H9 (cell line): ENCODE data around the gene ADAMTSL2. TPM values are rescaled to one million over a fixed set of nuclear protein-coding genes. Genes with fewer than 3 reads are reported as not detected.

Experiments
- DNase-seq: peaks from one replicate; pipeline ENCODE4 v3.0.0-alpha.2; 2017
- H2AFZ ChIP-seq: one replicate; pipeline ENCODE4 v1.6.1; 2013; ENCODE audit warnings: mild to moderate bottlenecking, low read length, control low read depth, moderate library complexity
- H2AK5ac ChIP-seq: 2 replicates; pipeline ENCODE4 v1.6.1; 2013; ENCODE audit warnings: low read length, control low read depth, mixed read lengths; ENCODE audit not compliant: insufficient read length
- H2BK120ac ChIP-seq: one replicate; pipeline ENCODE4 v1.6.1; 2013; ENCODE audit warnings: low read depth, mild to moderate bottlenecking, low read length, control low read depth, inconsistent platforms; ENCODE audit not compliant: poor library complexity, severe bottlenecking
- H2BK12ac ChIP-seq: 2 replicates; pipeline ENCODE4 v1.6.1; 2013; ENCODE audit warnings: low read length, control low read depth, mixed read lengths, low read depth; ENCODE audit not compliant: insufficient read length
- H2BK15ac ChIP-seq: 2 replicates; pipeline ENCODE4 v1.6.1; 2013; ENCODE audit warnings: low read depth, low read length, control low read depth
- H2BK20ac ChIP-seq: one replicate; pipeline ENCODE4 v1.6.1; 2013; ENCODE audit warnings: low read depth, mild to moderate bottlenecking, low read length, control low read depth, inconsistent platforms; ENCODE audit not compliant: poor library complexity, severe bottlenecking
- H2BK5ac ChIP-seq: 2 replicates; pipeline ENCODE4 v1.6.1; 2013; ENCODE audit warnings: low read length, control low read depth, mixed read lengths; ENCODE audit not compliant: insufficient read length
- H3K14ac ChIP-seq: 2 replicates; pipeline ENCODE4 v1.6.1; 2013; ENCODE audit warnings: low read length, control low read depth; ENCODE audit not compliant: insufficient read depth
- H3K18ac ChIP-seq: 2 replicates; pipeline ENCODE4 v1.6.1; 2013; ENCODE audit warnings: low read depth, mild to moderate bottlenecking, mixed read lengths, low read length, control low read depth; ENCODE audit not compliant: insufficient read length
- H3K23ac ChIP-seq: 2 replicates; pipeline ENCODE4 v1.6.1; 2013; ENCODE audit warnings: low read length, control low read depth, mixed read lengths, low read depth; ENCODE audit not compliant: insufficient read length
- H3K23me2 ChIP-seq: 2 replicates; pipeline ENCODE4 v1.6.1; 2013; ENCODE audit warnings: low read depth, mild to moderate bottlenecking, mixed read lengths, low read length, control low read depth; ENCODE audit not compliant: insufficient read length, poor library complexity, severe bottlenecking
- H3K27ac ChIP-seq: 2 replicates; pipeline ENCODE4 v1.5.1; 2013; ENCODE audit warnings: low read length, control low read depth, mixed read lengths, low read depth; ENCODE audit not compliant: insufficient read length
- H3K27me3 ChIP-seq: 2 replicates; pipeline ENCODE4 v1.6.1; 2013; ENCODE audit warnings: low read length, control low read depth, inconsistent platforms; ENCODE audit not compliant: insufficient read depth
- H3K4ac ChIP-seq: 2 replicates; pipeline ENCODE4 v1.6.1; 2013; ENCODE audit warnings: low read depth, mild to moderate bottlenecking, control low read depth, inconsistent platforms, low read length, moderate library complexity
- H3K4me1 ChIP-seq: 2 replicates; pipeline ENCODE4 v1.6.1; 2013; ENCODE audit warnings: low read length, control low read depth, inconsistent platforms; ENCODE audit not compliant: insufficient read depth
- H3K4me2 ChIP-seq: 2 replicates; pipeline ENCODE4 v1.6.1; 2013; ENCODE audit warnings: low read length, control low read depth, mixed read lengths; ENCODE audit not compliant: insufficient read length, insufficient read depth
- H3K56ac ChIP-seq: 2 replicates; pipeline ENCODE4 v1.6.1; 2013; ENCODE audit warnings: low read depth, mild to moderate bottlenecking, mixed read lengths, low read length, control low read depth; ENCODE audit not compliant: insufficient read length
- H3K79me1 ChIP-seq: 2 replicates; pipeline ENCODE4 v1.6.1; 2013; ENCODE audit warnings: low read depth, mild to moderate bottlenecking, moderate library complexity, low read length, control low read depth, inconsistent platforms; ENCODE audit not compliant: insufficient read depth, poor library complexity, severe bottlenecking
- H3K79me2 ChIP-seq: 2 replicates; pipeline ENCODE4 v1.6.1; 2013; ENCODE audit warnings: low read length, control low read depth, inconsistent platforms; ENCODE audit not compliant: insufficient read depth
- H3K9ac ChIP-seq: 2 replicates; pipeline ENCODE4 v1.6.1; 2013; ENCODE audit warnings: low read length, control low read depth, mixed read lengths; ENCODE audit not compliant: insufficient read length; ENCODE audit errors: extremely low read depth
- H3K9me3 ChIP-seq: one replicate; pipeline ENCODE4 v1.6.1; 2013; ENCODE audit warnings: low read depth, low read length, inconsistent platforms; ENCODE audit not compliant: control insufficient read depth
- H3T11ph ChIP-seq: one replicate; pipeline ENCODE4 v1.6.1; 2013; ENCODE audit warnings: mild to moderate bottlenecking, low read length, control low read depth, inconsistent platforms
- H4K20me1 ChIP-seq: one replicate; pipeline ENCODE4 v1.6.1; 2013; ENCODE audit not compliant: control insufficient read depth, insufficient read length, insufficient read depth
- H4K5ac ChIP-seq: 2 replicates; pipeline ENCODE4 v1.6.1; 2013; ENCODE audit warnings: low read depth, mild to moderate bottlenecking, mixed read lengths, low read length, control low read depth; ENCODE audit not compliant: insufficient read length
- H4K8ac ChIP-seq: replicated peaks from 2 replicates; pipeline ENCODE4 v1.6.1; 2013; ENCODE audit warnings: low read length, control low read depth, mixed read lengths, low read depth; ENCODE audit not compliant: insufficient read length
- H4K91ac ChIP-seq: 2 replicates; pipeline ENCODE4 v1.6.1; 2013; ENCODE audit warnings: low read depth, mild to moderate bottlenecking, moderate library complexity, mixed read lengths, low read length, control low read depth; ENCODE audit not compliant: insufficient read length
- H3K27ac Mint-ChIP-seq, 3 experiments: 2 replicates in 2 of 3; 3 replicates in 1 of 3; pipeline ENCODE4 v1.8.0; 2020 to 2021; ENCODE audit warnings: mixed read lengths in 3 of 3, mild to moderate bottlenecking in 1 of 3, moderate library complexity in 1 of 3
- H3K27me3 Mint-ChIP-seq: 2 replicates; pipeline ENCODE4 v1.8.0; 2021; ENCODE audit warnings: low read depth, mild to moderate bottlenecking, moderate library complexity, mixed read lengths
- H3K36me3 Mint-ChIP-seq, 3 experiments: 2 replicates in 2 of 3; 3 replicates in 1 of 3; pipeline ENCODE4 v1.8.0; 2020 to 2021; ENCODE audit warnings: low read depth in 3 of 3, mixed read lengths in 3 of 3; ENCODE audit not compliant: insufficient read depth in 1 of 3
- H3K4me1 Mint-ChIP-seq, 2 experiments: 2 replicates each; pipeline ENCODE4 v1.8.0; 2020; ENCODE audit warnings: mixed read lengths in 2 of 2
- H3K4me3 Mint-ChIP-seq, 2 experiments: 2 replicates in 1 of 2; 3 replicates in 1 of 2; pipeline ENCODE4 v1.8.0; 2020 to 2021; ENCODE audit warnings: mild to moderate bottlenecking in 2 of 2, mixed read lengths in 2 of 2, moderate library complexity in 1 of 2
- H3K9me3 Mint-ChIP-seq, 2 experiments: 2 replicates in 1 of 2; 3 replicates in 1 of 2; pipeline ENCODE4 v1.8.0; 2020; ENCODE audit warnings: mild to moderate bottlenecking in 2 of 2, mixed read lengths in 2 of 2, moderate library complexity in 1 of 2
- CTCF ChIP-seq: fragments of 200-600 bp; sonication (generic); conservative IDR thresholded peaks from 3 replicates; pipeline ENCODE4 v1.8.0; 2021; ENCODE audit warnings: antibody characterized with exemption, mild to moderate bottlenecking
- WGBS: extraction: QIAGEN DNeasy Blood & Tissue Kit; methylation state at CpG from one replicate; pipeline ENCODE4 v1.1.7; 2013; ENCODE audit warnings: missing lambda C conversion rate, low lambda C conversion rate, mixed read lengths; ENCODE audit not compliant: insufficient read length; ENCODE audit errors: extremely low coverage; 5-methylcytosine and 5-hydroxymethylcytosine counted together
- total RNA-seq: library from RNA; stranded (reverse); gene quantifications from 2 replicates; pipeline ENCODE4 v1.2.1, GENCODE V29; 2021

The ADAMTSL2 gene
- total RNA-seq, 1 experiment from 2014 or later = 0.61 TPM

GRCh38 chr9:133574771-133575170 lies 40.3 kb downstream of the ADAMTSL2 start:
- Histone ChIP-seq H3K79me2 (no peaks in the 10 kb centered on the region), H4K8ac (no peak overlapping the region), H2BK20ac (no peak overlapping the region), H3K9ac (no peak overlapping the region), H2BK5ac (no peak overlapping the region), H3K4me1 (no peaks in the 10 kb centered on the region; the same call in 1 of the 2 replicates), H4K5ac (no peak overlapping the region), H4K20me1 (no peaks in the 10 kb centered on the region), H3K4ac (no peak overlapping the region), H3T11ph (no peak overlapping the region), H3K56ac (no peak overlapping the region), H2BK120ac (no peak overlapping the region), H3K23me2 (no peaks in the 10 kb centered on the region), H3K27ac (no peak overlapping the region), H3K27me3 (no peaks in the 10 kb centered on the region), H3K4me2 (no peak overlapping the region), H2AK5ac (no peak overlapping the region), H3K18ac (no peak overlapping the region), H3K79me1 (no peaks in the 10 kb centered on the region), H2AFZ (no peak overlapping the region), H3K23ac (no peak overlapping the region), H2BK15ac (no peak overlapping the region), H3K9me3 (no peaks in the 10 kb centered on the region), H4K91ac (no peak overlapping the region), H3K14ac (no peak overlapping the region), H2BK12ac (no peak overlapping the region)
- no peaks in the 10 kb centered on the region; a peak in 1 of 7 replicates for H3K36me3 Mint-ChIP-seq
- no peaks in the 10 kb centered on the region for H3K9me3 Mint-ChIP-seq
- peaks cover 20 to 36% of the 10 kb centered on the region in 2 experiments for H3K4me1 Mint-ChIP-seq
- TF ChIP-seq CTCF = no peak
- DNase-seq = no peak
- no CpG with 5 or more reads among the region's 17 CpGs for WGBS
- no peak overlapping the region for H3K4me3 Mint-ChIP-seq
- peaks cover 3% of the 10 kb centered on the region; the same call in 1 of the 2 replicates for H3K27me3 Mint-ChIP-seq
- H3K27ac Mint-ChIP-seq = no peak overlapping the region
